Endothelial cell of umbilical vein (primary cell): ENCODE data around the gene TMEM107. TPM values are rescaled to one million over a fixed set of nuclear protein-coding genes. Genes with fewer than 3 reads are reported as not detected.

Source experiments
- BruUV-seq: library from RNA; stranded (reverse); fragments of 400-500 nt; replicated peaks from 2 replicates; lab custom pipeline; 2021; lab: Mats Ljungman, UMichigan
- CTCF ChIA-PET: fragments of 300-600, 350-600 bp; sonication (Branson Sonifier 250); formaldehyde crosslinking; loops from one replicate; lab custom pipeline; 2021; ENCODE audit warnings: antibody characterized with exemption, inconsistent platforms; lab: Charles Lee
- POLR2A ChIA-PET: fragments of 300-600, 350-600 bp; sonication (Branson Sonifier 250); formaldehyde crosslinking; loops from one replicate; lab custom pipeline; 2021; ENCODE audit warnings: antibody characterized with exemption, inconsistent platforms; lab: Charles Lee
- DNase-seq: peaks from one replicate; pipeline ENCODE4 v3.0.0-alpha.2; 2011; ENCODE audit warnings: low read depth, low spot score
- FAIRE-seq: peaks from 2 replicates; lab custom pipeline; 2011; peaks lifted over from hg19 to GRCh38; lab: Jason Lieb, UNC
- H2AFZ ChIP-seq: 2 replicates; pipeline ENCODE4 v1.6.0; 2012; ENCODE audit warnings: low read depth, low read length, control low read depth, inconsistent platforms
- H3K27ac ChIP-seq: 2 replicates; pipeline ENCODE4 v1.5.1; 2011; ENCODE audit warnings: low read depth, mild to moderate bottlenecking, control low read depth, low read length, moderate library complexity; ENCODE audit not compliant: insufficient read depth
- H3K27me3 ChIP-seq, 2 experiments: 2 replicates each; pipeline versions ENCODE4 v1.6.0 to v1.6.1; 2011; ENCODE audit warnings: low read length in 2 of 2, mixed read lengths in 1 of 2; ENCODE audit not compliant: control insufficient read depth in 2 of 2, insufficient read depth in 2 of 2
- H3K36me3 ChIP-seq, 2 experiments: 2 replicates in 1 of 2; 3 replicates in 1 of 2; pipeline ENCODE4 v1.5.1; 2011; ENCODE audit warnings: low read length in 2 of 2, mild to moderate bottlenecking in 1 of 2, moderate library complexity in 1 of 2; ENCODE audit not compliant: control insufficient read depth in 2 of 2, insufficient read depth in 2 of 2; ENCODE audit errors: extremely low read depth in 1 of 2
- H3K4me1 ChIP-seq: 3 replicates; pipeline ENCODE4 v1.5.1; 2011; ENCODE audit warnings: mild to moderate bottlenecking, low read length; ENCODE audit not compliant: control insufficient read depth, insufficient read depth; ENCODE audit errors: extremely low read depth
- H3K4me2 ChIP-seq: 2 replicates; pipeline ENCODE4 v1.6.1; 2011; ENCODE audit warnings: low read length, control low read depth, mixed read lengths; ENCODE audit not compliant: insufficient read depth
- H3K4me3 ChIP-seq, 3 experiments: fragments of 200-600 bp in 1 of 3; sonication (generic), shearing (Covaris generic) in 1 of 3; replicated peaks in 1 of 3; 2 replicates each; pipeline ENCODE4 v1.5.1; 2011 to 2016; ENCODE audit warnings: control low read depth in 3 of 3, low read length in 3 of 3, mild to moderate bottlenecking in 2 of 3, inconsistent platforms in 1 of 3, low read depth in 1 of 3, moderate library complexity in 1 of 3; ENCODE audit not compliant: insufficient read depth in 1 of 3
- H3K79me2 ChIP-seq: 2 replicates; pipeline ENCODE4 v1.6.0; 2012; ENCODE audit warnings: low read length, inconsistent platforms; ENCODE audit not compliant: control insufficient read depth, insufficient read depth
- H3K9ac ChIP-seq: replicated peaks from 2 replicates; pipeline ENCODE3; 2011; ENCODE audit warnings: low read length, control low read depth; ENCODE audit not compliant: insufficient read depth; ENCODE audit errors: extremely low read depth
- H3K9me1 ChIP-seq: replicated peaks from 3 replicates; pipeline ENCODE4 v1.6.0; 2011; ENCODE audit warnings: mild to moderate bottlenecking, low read length; ENCODE audit not compliant: control insufficient read depth, insufficient read depth; ENCODE audit errors: extremely low read depth
- H3K9me3 ChIP-seq: replicated peaks from 2 replicates; pipeline ENCODE4 v1.5.1; 2012; ENCODE audit warnings: low read length, inconsistent platforms; ENCODE audit not compliant: control insufficient read depth, insufficient read depth
- H4K20me1 ChIP-seq: replicated peaks from 2 replicates; pipeline ENCODE3; 2011; ENCODE audit warnings: mild to moderate bottlenecking, low read length; ENCODE audit not compliant: control insufficient read depth, insufficient read depth; ENCODE audit errors: extremely low read depth
- CTCF ChIP-seq, 2 donors: IDR thresholded peaks; 1 replicate in 1 of 2; 2 replicates in 1 of 2; pipeline ENCODE4 v1.5.1; 2011; ENCODE audit warnings: low read length in 2 of 2, mild to moderate bottlenecking in 2 of 2, moderate library complexity in 2 of 2, control low read depth in 1 of 2, inconsistent platforms in 1 of 2, low read depth in 1 of 2; ENCODE audit not compliant: insufficient read depth in 1 of 2; ENCODE audit errors: extremely low read depth in 1 of 2
- EZH2 ChIP-seq: IDR thresholded peaks from 2 replicates; pipeline ENCODE4 v1.6.1; 2012; ENCODE audit warnings: borderline replicate concordance, low read depth, mild to moderate bottlenecking, moderate library complexity, low read length, inconsistent platforms; ENCODE audit not compliant: severe bottlenecking
- FOS ChIP-seq: IDR thresholded peaks from 2 replicates; pipeline ENCODE4 v1.6.1; 2011; ENCODE audit warnings: mild to moderate bottlenecking, low read length, moderate library complexity, borderline replicate concordance; ENCODE audit not compliant: insufficient read depth
- GATA2 ChIP-seq: IDR thresholded peaks from 2 replicates; pipeline ENCODE4 v1.7.0; 2011; ENCODE audit warnings: low read depth, mild to moderate bottlenecking, moderate library complexity, mixed read lengths, low read length; ENCODE audit not compliant: insufficient read length, insufficient read depth
- JUN ChIP-seq: IDR thresholded peaks from 2 replicates; pipeline ENCODE4 v1.6.1; 2011; ENCODE audit warnings: borderline replicate concordance, low read depth; ENCODE audit not compliant: insufficient read length, insufficient read depth
- MAX ChIP-seq: IDR thresholded peaks from 2 replicates; pipeline ENCODE4 v1.6.1; 2011; ENCODE audit not compliant: insufficient read depth, insufficient read length
- MYC ChIP-seq: IDR thresholded peaks from one replicate; pipeline ENCODE4 v1.6.1; 2011; ENCODE audit warnings: mild to moderate bottlenecking, low read depth, low read length
- POLR2A ChIP-seq: IDR thresholded peaks from 2 replicates; pipeline ENCODE4 v1.6.1; 2012; ENCODE audit warnings: low read depth, mild to moderate bottlenecking, control low read depth, low read length
- POLR2AphosphoS5 ChIP-seq: IDR thresholded peaks from 2 replicates; pipeline ENCODE4 v1.6.1; 2012; ENCODE audit warnings: low read depth, mild to moderate bottlenecking, control low read depth, low read length, moderate library complexity; ENCODE audit not compliant: insufficient read depth
- dilution Hi-C: fragments of 300-500 bp; cut with MboI; formaldehyde crosslinking; loops from one replicate; pipeline ENCODE4 v1.15.0; 2019; ENCODE audit warnings: low sequenced_read_pairs; ENCODE audit not compliant: extremely low pct_ligation_motif_present
- intact Hi-C: fragments of 100-400 bp; cut with micrococcal nuclease; formaldehyde crosslinking; loops from one replicate; pipeline ENCODE4 v1.10.0; 2022
- polyA plus RNA-seq, 4 experiments: library from polyadenylated mRNA; depleted of rRNA in 3 of 4; stranded (reverse) in 3 of 4; unstranded in 1 of 4; fragments of >200 nt; gene quantifications; 2 replicates each; pipeline versions ENCODE4 v1.2.1 to v1.2.3, GENCODE V29; 2011 to 2012; ENCODE audit warnings: missing spikeins in 1 of 4
- total RNA-seq: library from RNA; stranded (reverse); gene quantifications from 2 replicates; pipeline ENCODE4 v1.2.3, GENCODE V29; 2021

TMEM107 gene
- total and polyA plus RNA-seq, 2 donors (not counting 3 experiments of a cell fraction or from before 2014, with no cell fraction given), result 20.4 to 31.6 TPM

- Histone ChIP-seq H3K9me3 (no peaks in the 10 kb centered on the region), H3K4me1 (peaks cover 22% of the 10 kb centered on the region), H3K9ac (no peak overlapping the region), H3K27ac (no peak overlapping the region), H3K9me1 (no peaks in the 10 kb centered on the region), H3K27me3 (no peaks in the 10 kb centered on the region), H3K36me3 (peaks cover 2 to 59% of the 10 kb centered on the region in 2 experiments), H3K4me3 (no peak overlapping the region), H2AFZ (no peak overlapping the region), H3K4me2 (no peak overlapping the region), H4K20me1 (no peaks in the 10 kb centered on the region), H3K79me2 (peaks cover 5% of the 10 kb centered on the region)
- intact Hi-C loops, result no loop called here
- no peak for FAIRE-seq
- POLR2A ChIA-PET, result no interaction called here
- no peak for TF ChIP-seq FOS
- TF ChIP-seq CTCF (IDR thresholded peaks at IDR 0.05; ENCODE audit: extremely low read depth in 1 of 2, insufficient read depth in 1 of 2, low read depth in 1 of 2, low read length in 2 of 2), result no peak
- TF ChIP-seq GATA2, result no peak
- no peak for TF ChIP-seq POLR2A
- no peak for TF ChIP-seq JUN
- no peak for TF ChIP-seq POLR2AphosphoS5
- TF ChIP-seq MAX, result no peak
- no peak for TF ChIP-seq MYC
- no peak for TF ChIP-seq EZH2
- no peak for DNase-seq
- CTCF ChIA-PET, result no interaction called here
- BruUV-seq, result no TSS peak
- dilution Hi-C loops, result no loop called here
These were observed 27.6 kb downstream of the TMEM107 start for GRCh38 chr17:8148560-8148959.
